Endothelial cell of umbilical vein (primary cell): ENCODE data around the gene CCDC186. TPM values are rescaled to one million over a fixed set of nuclear protein-coding genes. Genes with fewer than 3 reads are reported as not detected.

ENCODE experiments used
- BruUV-seq: library from RNA; stranded (reverse); fragments of 400-500 nt; replicated peaks from 2 replicates; lab custom pipeline; 2021; lab: Mats Ljungman, UMichigan
- CTCF ChIA-PET: fragments of 300-600, 350-600 bp; sonication (Branson Sonifier 250); formaldehyde crosslinking; loops from one replicate; lab custom pipeline; 2021; ENCODE audit warnings: antibody characterized with exemption, inconsistent platforms; lab: Charles Lee
- POLR2A ChIA-PET: fragments of 300-600, 350-600 bp; sonication (Branson Sonifier 250); formaldehyde crosslinking; loops from one replicate; lab custom pipeline; 2021; ENCODE audit warnings: antibody characterized with exemption, inconsistent platforms; lab: Charles Lee
- DNase-seq: peaks from one replicate; pipeline ENCODE4 v3.0.0-alpha.2; 2011; ENCODE audit warnings: low read depth, low spot score
- FAIRE-seq: peaks from 2 replicates; lab custom pipeline; 2011; peaks lifted over from hg19 to GRCh38; lab: Jason Lieb, UNC
- H2AFZ ChIP-seq: 2 replicates; pipeline ENCODE4 v1.6.0; 2012; ENCODE audit warnings: low read depth, low read length, control low read depth, inconsistent platforms
- H3K27ac ChIP-seq: 2 replicates; pipeline ENCODE4 v1.5.1; 2011; ENCODE audit warnings: low read depth, mild to moderate bottlenecking, control low read depth, low read length, moderate library complexity; ENCODE audit not compliant: insufficient read depth
- H3K27me3 ChIP-seq, 2 experiments: 2 replicates each; pipeline versions ENCODE4 v1.6.0 to v1.6.1; 2011; ENCODE audit warnings: low read length in 2 of 2, mixed read lengths in 1 of 2; ENCODE audit not compliant: control insufficient read depth in 2 of 2, insufficient read depth in 2 of 2
- H3K36me3 ChIP-seq, 2 experiments: 2 replicates in 1 of 2; 3 replicates in 1 of 2; pipeline ENCODE4 v1.5.1; 2011; ENCODE audit warnings: low read length in 2 of 2, mild to moderate bottlenecking in 1 of 2, moderate library complexity in 1 of 2; ENCODE audit not compliant: control insufficient read depth in 2 of 2, insufficient read depth in 2 of 2; ENCODE audit errors: extremely low read depth in 1 of 2
- H3K4me1 ChIP-seq: 3 replicates; pipeline ENCODE4 v1.5.1; 2011; ENCODE audit warnings: mild to moderate bottlenecking, low read length; ENCODE audit not compliant: control insufficient read depth, insufficient read depth; ENCODE audit errors: extremely low read depth
- H3K4me2 ChIP-seq: 2 replicates; pipeline ENCODE4 v1.6.1; 2011; ENCODE audit warnings: low read length, control low read depth, mixed read lengths; ENCODE audit not compliant: insufficient read depth
- H3K4me3 ChIP-seq, 3 experiments: fragments of 200-600 bp in 1 of 3; sonication (generic), shearing (Covaris generic) in 1 of 3; replicated peaks in 1 of 3; 2 replicates each; pipeline ENCODE4 v1.5.1; 2011 to 2016; ENCODE audit warnings: control low read depth in 3 of 3, low read length in 3 of 3, mild to moderate bottlenecking in 2 of 3, inconsistent platforms in 1 of 3, low read depth in 1 of 3, moderate library complexity in 1 of 3; ENCODE audit not compliant: insufficient read depth in 1 of 3
- H3K79me2 ChIP-seq: 2 replicates; pipeline ENCODE4 v1.6.0; 2012; ENCODE audit warnings: low read length, inconsistent platforms; ENCODE audit not compliant: control insufficient read depth, insufficient read depth
- H3K9ac ChIP-seq: replicated peaks from 2 replicates; pipeline ENCODE3; 2011; ENCODE audit warnings: low read length, control low read depth; ENCODE audit not compliant: insufficient read depth; ENCODE audit errors: extremely low read depth
- H3K9me1 ChIP-seq: replicated peaks from 3 replicates; pipeline ENCODE4 v1.6.0; 2011; ENCODE audit warnings: mild to moderate bottlenecking, low read length; ENCODE audit not compliant: control insufficient read depth, insufficient read depth; ENCODE audit errors: extremely low read depth
- H3K9me3 ChIP-seq: replicated peaks from 2 replicates; pipeline ENCODE4 v1.5.1; 2012; ENCODE audit warnings: low read length, inconsistent platforms; ENCODE audit not compliant: control insufficient read depth, insufficient read depth
- H4K20me1 ChIP-seq: replicated peaks from 2 replicates; pipeline ENCODE3; 2011; ENCODE audit warnings: mild to moderate bottlenecking, low read length; ENCODE audit not compliant: control insufficient read depth, insufficient read depth; ENCODE audit errors: extremely low read depth
- EZH2 ChIP-seq: IDR thresholded peaks from 2 replicates; pipeline ENCODE4 v1.6.1; 2012; ENCODE audit warnings: borderline replicate concordance, low read depth, mild to moderate bottlenecking, moderate library complexity, low read length, inconsistent platforms; ENCODE audit not compliant: severe bottlenecking
- FOS ChIP-seq: IDR thresholded peaks from 2 replicates; pipeline ENCODE4 v1.6.1; 2011; ENCODE audit warnings: mild to moderate bottlenecking, low read length, moderate library complexity, borderline replicate concordance; ENCODE audit not compliant: insufficient read depth
- GATA2 ChIP-seq: IDR thresholded peaks from 2 replicates; pipeline ENCODE4 v1.7.0; 2011; ENCODE audit warnings: low read depth, mild to moderate bottlenecking, moderate library complexity, mixed read lengths, low read length; ENCODE audit not compliant: insufficient read length, insufficient read depth
- JUN ChIP-seq: IDR thresholded peaks from 2 replicates; pipeline ENCODE4 v1.6.1; 2011; ENCODE audit warnings: borderline replicate concordance, low read depth; ENCODE audit not compliant: insufficient read length, insufficient read depth
- MYC ChIP-seq: IDR thresholded peaks from one replicate; pipeline ENCODE4 v1.6.1; 2011; ENCODE audit warnings: mild to moderate bottlenecking, low read depth, low read length
- POLR2A ChIP-seq: IDR thresholded peaks from 2 replicates; pipeline ENCODE4 v1.6.1; 2012; ENCODE audit warnings: low read depth, mild to moderate bottlenecking, control low read depth, low read length
- POLR2AphosphoS5 ChIP-seq: IDR thresholded peaks from 2 replicates; pipeline ENCODE4 v1.6.1; 2012; ENCODE audit warnings: low read depth, mild to moderate bottlenecking, control low read depth, low read length, moderate library complexity; ENCODE audit not compliant: insufficient read depth
- dilution Hi-C: fragments of 300-500 bp; cut with MboI; formaldehyde crosslinking; loops from one replicate; pipeline ENCODE4 v1.15.0; 2019; ENCODE audit warnings: low sequenced_read_pairs; ENCODE audit not compliant: extremely low pct_ligation_motif_present
- intact Hi-C: fragments of 100-400 bp; cut with micrococcal nuclease; formaldehyde crosslinking; loops from one replicate; pipeline ENCODE4 v1.10.0; 2022
- polyA plus RNA-seq, 4 experiments: library from polyadenylated mRNA; depleted of rRNA in 3 of 4; stranded (reverse) in 3 of 4; unstranded in 1 of 4; fragments of >200 nt; gene quantifications; 2 replicates each; pipeline versions ENCODE4 v1.2.1 to v1.2.3, GENCODE V29; 2011 to 2012; ENCODE audit warnings: missing spikeins in 1 of 4
- total RNA-seq: library from RNA; stranded (reverse); gene quantifications from 2 replicates; pipeline ENCODE4 v1.2.3, GENCODE V29; 2021
- TF ChIP-seq, protein P1 (sequence below), 2 donors: IDR thresholded peaks; 1 replicate in 1 of 2; 2 replicates in 1 of 2; pipeline ENCODE4 v1.5.1; 2011; ENCODE audit warnings: low read length in 2 of 2, mild to moderate bottlenecking in 2 of 2, moderate library complexity in 2 of 2, control low read depth in 1 of 2, inconsistent platforms in 1 of 2, low read depth in 1 of 2; ENCODE audit not compliant: insufficient read depth in 1 of 2; ENCODE audit errors: extremely low read depth in 1 of 2
- TF ChIP-seq, protein P2 (sequence below): IDR thresholded peaks from 2 replicates; pipeline ENCODE4 v1.6.1; 2011; ENCODE audit not compliant: insufficient read depth, insufficient read length

CCDC186 gene
- total and polyA plus RNA-seq, 2 donors (not counting 3 experiments of a cell fraction or from before 2014, with no cell fraction given), result 1.8 to 13.4 TPM

DNA sequence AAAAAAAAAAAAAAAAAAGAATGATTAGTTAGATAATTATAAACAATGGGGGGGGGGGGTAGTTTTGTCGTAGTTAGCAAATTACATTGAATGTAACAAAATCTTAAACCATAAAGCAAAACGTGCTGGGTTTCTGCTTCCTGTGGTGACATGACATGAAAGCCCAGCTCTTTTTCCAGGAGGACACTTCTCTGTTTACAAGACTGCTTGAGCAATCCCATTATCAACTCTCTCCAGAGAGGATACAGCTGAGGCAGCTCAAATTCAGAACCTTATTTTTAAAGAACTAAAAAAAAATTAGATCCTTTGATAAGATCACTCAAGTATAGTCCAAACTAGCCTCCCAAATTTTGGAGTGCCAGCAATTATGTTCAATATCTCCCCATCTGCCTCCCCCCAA is 71.7 kb downstream of the CCDC186 start:
- peaks cover 9% of the 10 kb centered on the region for H3K4me1 ChIP-seq
- H3K79me2 ChIP-seq, result no peaks in the 10 kb centered on the region
- intact Hi-C loops (loop anchor here (5.0 kb wide), 2 partner anchors 75 to 230 kb away; no protein-coding TSS in a partner anchor), dilution Hi-C loops (no loop called here)
- no peaks in the 10 kb centered on the region for H3K36me3 ChIP-seq
- H3K27me3 ChIP-seq, result peaks cover 0 to 3% of the 10 kb centered on the region in 2 experiments
- H3K27ac ChIP-seq, result no peak overlapping the region
- no peaks in the 10 kb centered on the region for H3K9me1 ChIP-seq
- H4K20me1 ChIP-seq, result no peaks in the 10 kb centered on the region
- no peaks in the 10 kb centered on the region for H3K9me3 ChIP-seq
- TF ChIP-seq EZH2 (no peak), MYC (no peak), POLR2AphosphoS5 (no peak), POLR2A (no peak), FOS (no peak), JUN (no peak), GATA2 (no peak)
- TF ChIP-seq, protein P1, sequence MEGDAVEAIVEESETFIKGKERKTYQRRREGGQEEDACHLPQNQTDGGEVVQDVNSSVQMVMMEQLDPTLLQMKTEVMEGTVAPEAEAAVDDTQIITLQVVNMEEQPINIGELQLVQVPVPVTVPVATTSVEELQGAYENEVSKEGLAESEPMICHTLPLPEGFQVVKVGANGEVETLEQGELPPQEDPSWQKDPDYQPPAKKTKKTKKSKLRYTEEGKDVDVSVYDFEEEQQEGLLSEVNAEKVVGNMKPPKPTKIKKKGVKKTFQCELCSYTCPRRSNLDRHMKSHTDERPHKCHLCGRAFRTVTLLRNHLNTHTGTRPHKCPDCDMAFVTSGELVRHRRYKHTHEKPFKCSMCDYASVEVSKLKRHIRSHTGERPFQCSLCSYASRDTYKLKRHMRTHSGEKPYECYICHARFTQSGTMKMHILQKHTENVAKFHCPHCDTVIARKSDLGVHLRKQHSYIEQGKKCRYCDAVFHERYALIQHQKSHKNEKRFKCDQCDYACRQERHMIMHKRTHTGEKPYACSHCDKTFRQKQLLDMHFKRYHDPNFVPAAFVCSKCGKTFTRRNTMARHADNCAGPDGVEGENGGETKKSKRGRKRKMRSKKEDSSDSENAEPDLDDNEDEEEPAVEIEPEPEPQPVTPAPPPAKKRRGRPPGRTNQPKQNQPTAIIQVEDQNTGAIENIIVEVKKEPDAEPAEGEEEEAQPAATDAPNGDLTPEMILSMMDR (IDR thresholded peaks at IDR 0.05; ENCODE audit: extremely low read depth in 1 of 2, insufficient read depth in 1 of 2, low read depth in 1 of 2, low read length in 2 of 2), result no peak
- TF ChIP-seq, protein P2, sequence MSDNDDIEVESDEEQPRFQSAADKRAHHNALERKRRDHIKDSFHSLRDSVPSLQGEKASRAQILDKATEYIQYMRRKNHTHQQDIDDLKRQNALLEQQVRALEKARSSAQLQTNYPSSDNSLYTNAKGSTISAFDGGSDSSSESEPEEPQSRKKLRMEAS, result no peak
- no peak overlapping the region for H2AFZ ChIP-seq
- H3K4me3 ChIP-seq, result no peak overlapping the region
- no peak for DNase-seq
- FAIRE-seq, result no peak
- CTCF ChIA-PET, result interaction anchor here (0.9 to 10.1 kb wide), 15 partner anchors 14 to 1028 kb away, joined by 3 to 210 read pairs (median 5); partner anchors contain the start of gene CASP7
- no peak overlapping the region for H3K4me2 ChIP-seq
- no peak overlapping the region for H3K9ac ChIP-seq
- no TSS peak for BruUV-seq
- POLR2A ChIA-PET, result no interaction called here
